GM23338 (cell line): Measurements from ENCODE around the gene GPR171. TPM values are rescaled to one million over a fixed set of nuclear protein-coding genes. Genes with fewer than 3 reads are reported as not detected.

ENCODE experiments used
- ATAC-seq: fragments of 200-7000 bp; cut with Tn5 transposase; 3 replicates; pipeline ENCODE4 v1.9.1; 2020
- DNase-seq: peaks from one replicate; pipeline ENCODE4 v3.0.0-alpha.2; 2015; ENCODE audit warnings: low spot score
- H2AFZ ChIP-seq: fragments of 200-600 bp; sonication (generic); 2 replicates; pipeline ENCODE4 v1.8.0; 2016; ENCODE audit warnings: antibody characterized with exemption, mild to moderate bottlenecking, moderate library complexity
- H3F3A ChIP-seq: fragments of 200-600 bp; sonication (generic); replicated peaks from 2 replicates; pipeline ENCODE4 v1.8.0; 2017; ENCODE audit warnings: antibody characterized with exemption, mixed run types, low read depth
- H3K27ac ChIP-seq: fragments of 200-600 bp; sonication (generic); 2 replicates; pipeline ENCODE4 v1.6.1; 2016; ENCODE audit warnings: low read depth
- H3K27me3 ChIP-seq: fragments of 200-600 bp; sonication (generic); 2 replicates; pipeline ENCODE4 v1.8.0; 2016; ENCODE audit warnings: mild to moderate bottlenecking, mixed run types, moderate library complexity; ENCODE audit not compliant: insufficient read depth
- H3K36me3 ChIP-seq: fragments of 200-600 bp; sonication (generic); 2 replicates; pipeline ENCODE4 v1.8.0; 2016; ENCODE audit warnings: mild to moderate bottlenecking; ENCODE audit not compliant: insufficient read depth
- H3K4me1 ChIP-seq: fragments of 200-600 bp; sonication (generic); 2 replicates; pipeline ENCODE4 v1.8.0; 2016; ENCODE audit warnings: mild to moderate bottlenecking, moderate library complexity; ENCODE audit not compliant: insufficient read depth
- H3K4me2 ChIP-seq: fragments of 200-600 bp; sonication (generic); 2 replicates; pipeline ENCODE4 v1.7.1; 2017; ENCODE audit warnings: mixed run types
- H3K4me3 ChIP-seq: fragments of 200-600 bp; sonication (generic); 2 replicates; pipeline ENCODE4 v1.6.1; 2016; ENCODE audit warnings: mixed run types
- H3K79me2 ChIP-seq: fragments of 200-600 bp; sonication (generic); replicated peaks from 2 replicates; pipeline ENCODE4 v1.8.0; 2017; ENCODE audit warnings: mild to moderate bottlenecking; ENCODE audit not compliant: insufficient read depth
- H3K9me2 ChIP-seq: fragments of 200-600 bp; sonication (generic); 2 replicates; pipeline ENCODE4 v1.8.0; 2017; ENCODE audit not compliant: insufficient read depth
- H4K20me1 ChIP-seq: fragments of 200-600 bp; sonication (generic); replicated peaks from 2 replicates; pipeline ENCODE4 v1.8.0; 2017; ENCODE audit warnings: mild to moderate bottlenecking; ENCODE audit not compliant: insufficient read depth
- H3K27ac Mint-ChIP-seq: 2 replicates; pipeline ENCODE4 v1.8.0; 2020; ENCODE audit warnings: inconsistent platforms, mild to moderate bottlenecking, moderate library complexity, mixed read lengths
- H3K27me3 Mint-ChIP-seq: 3 replicates; pipeline ENCODE4 v1.8.0; 2022; ENCODE audit warnings: low read depth, mild to moderate bottlenecking, moderate library complexity, mixed read lengths, inconsistent platforms; ENCODE audit not compliant: insufficient read depth, poor library complexity
- H3K36me3 Mint-ChIP-seq: 3 replicates; pipeline ENCODE4 v1.8.0; 2021; ENCODE audit warnings: low read depth, mild to moderate bottlenecking, inconsistent platforms, moderate library complexity, mixed read lengths
- H3K4me1 Mint-ChIP-seq: 3 replicates; pipeline ENCODE4 v1.8.0; 2020; ENCODE audit warnings: mild to moderate bottlenecking, inconsistent platforms, mixed read lengths
- H3K4me3 Mint-ChIP-seq: 3 replicates; pipeline ENCODE4 v1.8.0; 2021; ENCODE audit warnings: moderate library complexity, mild to moderate bottlenecking, inconsistent platforms, mixed read lengths
- H3K9me3 Mint-ChIP-seq: 3 replicates; pipeline ENCODE4 v1.8.0; 2020; ENCODE audit warnings: moderate library complexity, mild to moderate bottlenecking, inconsistent platforms, mixed read lengths
- ETS1 ChIP-seq: IDR thresholded peaks from 2 replicates; pipeline ENCODE4 v1.6.1; 2016; ENCODE audit warnings: antibody characterized with exemption
- JUNB ChIP-seq: IDR thresholded peaks from one replicate; pipeline ENCODE4 v1.6.1; 2016; ENCODE audit warnings: antibody characterized with exemption; ENCODE audit not compliant: unreplicated experiment
- POLR2AphosphoS5 ChIP-seq: IDR thresholded peaks from 2 replicates; pipeline ENCODE4 v1.6.1; 2016; ENCODE audit warnings: antibody characterized with exemption, low read depth
- STAT1 ChIP-seq: IDR thresholded peaks from one replicate; pipeline ENCODE4 v1.6.1; 2016; ENCODE audit warnings: antibody characterized with exemption; ENCODE audit not compliant: unreplicated experiment
- ZNF114 ChIP-seq: fragments of 250-450 bp; sonication (Bioruptor Pico); IDR thresholded peaks from 2 replicates; pipeline ENCODE4 v1.5.0; 2020; ENCODE audit warnings: mild to moderate bottlenecking, moderate library complexity
- polyA plus RNA-seq: library from polyadenylated mRNA; unstranded; fragments of >200 nt; fragmentation: Nextera tagmentation; extraction: Ambion mirVana; gene quantifications from 2 replicates; pipeline ENCODE4 v1.2.1, GENCODE V29; 2016
- total RNA-seq: library from RNA; depleted of rRNA; stranded (reverse); fragments of >200 nt; shearing (Covaris generic); gene quantifications from 2 replicates; pipeline ENCODE4 v1.2.3, GENCODE V29; 2014
- TF ChIP-seq, protein P1 (sequence below): fragments of 250-450 bp; sonication (Bioruptor Pico); IDR thresholded peaks from 2 replicates; pipeline ENCODE4 v1.5.0; 2020; ENCODE audit warnings: mild to moderate bottlenecking, moderate library complexity
- TF ChIP-seq, protein P2 (sequence below), 2 experiments: fragments of 200-600 bp in 1 of 2; sonication (generic) in 1 of 2; conservative IDR thresholded peaks; 2 replicates each; pipeline versions ENCODE4 v1.5.1 to v1.6.1; 2016 to 2017; ENCODE audit warnings: antibody characterized with exemption in 2 of 2, low read depth in 2 of 2, mild to moderate bottlenecking in 2 of 2, moderate library complexity in 1 of 2

The GPR171 gene
- total and polyA plus RNA-seq, 2 experiments from 2014 or later: 3.4 TPM; not detected in 1

DNA sequence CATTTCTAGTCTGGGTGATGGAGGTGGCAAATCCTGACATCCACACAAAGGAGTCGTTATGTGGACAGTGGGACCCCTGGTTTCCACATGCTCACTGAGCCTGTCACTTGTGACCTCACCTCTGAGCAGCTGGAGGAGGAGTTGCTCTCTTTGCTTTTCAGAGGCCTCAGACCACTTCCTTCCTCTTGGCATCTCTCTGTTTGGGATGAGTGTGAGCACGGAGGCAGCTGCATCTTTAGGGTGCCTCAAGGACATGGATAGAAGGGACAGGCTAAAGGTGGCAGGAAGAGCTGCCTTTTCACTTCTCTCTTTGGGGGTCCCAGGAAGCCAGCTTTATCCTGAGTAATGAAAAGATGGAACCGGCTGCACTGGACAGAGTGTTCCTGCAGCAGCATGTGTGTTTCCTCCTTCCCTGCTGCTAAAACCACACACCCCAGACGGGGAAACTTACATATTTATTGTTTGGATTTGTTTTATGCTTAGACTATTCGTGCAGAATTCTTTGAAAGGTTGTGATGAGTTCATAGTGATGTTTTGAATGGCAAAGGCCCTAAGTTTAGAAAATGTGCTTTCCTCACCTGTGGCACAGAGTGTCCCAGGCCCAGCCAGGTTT lies 31.8 kb downstream of the GPR171 start:
- H3K4me2 ChIP-seq: no peak overlapping the region
- H3K27ac ChIP-seq: no peak overlapping the region
- no peaks in the 10 kb centered on the region for H3K79me2 ChIP-seq
- H3K36me3 ChIP-seq: no peaks in the 10 kb centered on the region
- DNase-seq: no peak
- H3F3A ChIP-seq: no peaks in the 10 kb centered on the region
- H2AFZ ChIP-seq: no peak overlapping the region
- no peaks in the 10 kb centered on the region for H3K27me3 Mint-ChIP-seq
- H3K9me3 Mint-ChIP-seq: no peaks in the 10 kb centered on the region
- H3K36me3 Mint-ChIP-seq: peaks cover under 1% of the 10 kb centered on the region; the same call in 1 of the 3 replicates
- H3K4me1 ChIP-seq: no peaks in the 10 kb centered on the region
- peaks cover 24% of the 10 kb centered on the region for H3K4me1 Mint-ChIP-seq
- no peaks in the 10 kb centered on the region for H3K27me3 ChIP-seq
- no peaks in the 10 kb centered on the region for H4K20me1 ChIP-seq
- H3K27ac Mint-ChIP-seq: no peak overlapping the region; the same call in 1 of the 2 replicates
- no peak overlapping the region for H3K4me3 ChIP-seq
- H3K9me2 ChIP-seq: no peaks in the 10 kb centered on the region
- TF ChIP-seq ETS1 (no peak), STAT1 (no peak), JUNB (no peak), POLR2AphosphoS5 (no peak), ZNF114 (no peak)
- TF ChIP-seq, protein P1, sequence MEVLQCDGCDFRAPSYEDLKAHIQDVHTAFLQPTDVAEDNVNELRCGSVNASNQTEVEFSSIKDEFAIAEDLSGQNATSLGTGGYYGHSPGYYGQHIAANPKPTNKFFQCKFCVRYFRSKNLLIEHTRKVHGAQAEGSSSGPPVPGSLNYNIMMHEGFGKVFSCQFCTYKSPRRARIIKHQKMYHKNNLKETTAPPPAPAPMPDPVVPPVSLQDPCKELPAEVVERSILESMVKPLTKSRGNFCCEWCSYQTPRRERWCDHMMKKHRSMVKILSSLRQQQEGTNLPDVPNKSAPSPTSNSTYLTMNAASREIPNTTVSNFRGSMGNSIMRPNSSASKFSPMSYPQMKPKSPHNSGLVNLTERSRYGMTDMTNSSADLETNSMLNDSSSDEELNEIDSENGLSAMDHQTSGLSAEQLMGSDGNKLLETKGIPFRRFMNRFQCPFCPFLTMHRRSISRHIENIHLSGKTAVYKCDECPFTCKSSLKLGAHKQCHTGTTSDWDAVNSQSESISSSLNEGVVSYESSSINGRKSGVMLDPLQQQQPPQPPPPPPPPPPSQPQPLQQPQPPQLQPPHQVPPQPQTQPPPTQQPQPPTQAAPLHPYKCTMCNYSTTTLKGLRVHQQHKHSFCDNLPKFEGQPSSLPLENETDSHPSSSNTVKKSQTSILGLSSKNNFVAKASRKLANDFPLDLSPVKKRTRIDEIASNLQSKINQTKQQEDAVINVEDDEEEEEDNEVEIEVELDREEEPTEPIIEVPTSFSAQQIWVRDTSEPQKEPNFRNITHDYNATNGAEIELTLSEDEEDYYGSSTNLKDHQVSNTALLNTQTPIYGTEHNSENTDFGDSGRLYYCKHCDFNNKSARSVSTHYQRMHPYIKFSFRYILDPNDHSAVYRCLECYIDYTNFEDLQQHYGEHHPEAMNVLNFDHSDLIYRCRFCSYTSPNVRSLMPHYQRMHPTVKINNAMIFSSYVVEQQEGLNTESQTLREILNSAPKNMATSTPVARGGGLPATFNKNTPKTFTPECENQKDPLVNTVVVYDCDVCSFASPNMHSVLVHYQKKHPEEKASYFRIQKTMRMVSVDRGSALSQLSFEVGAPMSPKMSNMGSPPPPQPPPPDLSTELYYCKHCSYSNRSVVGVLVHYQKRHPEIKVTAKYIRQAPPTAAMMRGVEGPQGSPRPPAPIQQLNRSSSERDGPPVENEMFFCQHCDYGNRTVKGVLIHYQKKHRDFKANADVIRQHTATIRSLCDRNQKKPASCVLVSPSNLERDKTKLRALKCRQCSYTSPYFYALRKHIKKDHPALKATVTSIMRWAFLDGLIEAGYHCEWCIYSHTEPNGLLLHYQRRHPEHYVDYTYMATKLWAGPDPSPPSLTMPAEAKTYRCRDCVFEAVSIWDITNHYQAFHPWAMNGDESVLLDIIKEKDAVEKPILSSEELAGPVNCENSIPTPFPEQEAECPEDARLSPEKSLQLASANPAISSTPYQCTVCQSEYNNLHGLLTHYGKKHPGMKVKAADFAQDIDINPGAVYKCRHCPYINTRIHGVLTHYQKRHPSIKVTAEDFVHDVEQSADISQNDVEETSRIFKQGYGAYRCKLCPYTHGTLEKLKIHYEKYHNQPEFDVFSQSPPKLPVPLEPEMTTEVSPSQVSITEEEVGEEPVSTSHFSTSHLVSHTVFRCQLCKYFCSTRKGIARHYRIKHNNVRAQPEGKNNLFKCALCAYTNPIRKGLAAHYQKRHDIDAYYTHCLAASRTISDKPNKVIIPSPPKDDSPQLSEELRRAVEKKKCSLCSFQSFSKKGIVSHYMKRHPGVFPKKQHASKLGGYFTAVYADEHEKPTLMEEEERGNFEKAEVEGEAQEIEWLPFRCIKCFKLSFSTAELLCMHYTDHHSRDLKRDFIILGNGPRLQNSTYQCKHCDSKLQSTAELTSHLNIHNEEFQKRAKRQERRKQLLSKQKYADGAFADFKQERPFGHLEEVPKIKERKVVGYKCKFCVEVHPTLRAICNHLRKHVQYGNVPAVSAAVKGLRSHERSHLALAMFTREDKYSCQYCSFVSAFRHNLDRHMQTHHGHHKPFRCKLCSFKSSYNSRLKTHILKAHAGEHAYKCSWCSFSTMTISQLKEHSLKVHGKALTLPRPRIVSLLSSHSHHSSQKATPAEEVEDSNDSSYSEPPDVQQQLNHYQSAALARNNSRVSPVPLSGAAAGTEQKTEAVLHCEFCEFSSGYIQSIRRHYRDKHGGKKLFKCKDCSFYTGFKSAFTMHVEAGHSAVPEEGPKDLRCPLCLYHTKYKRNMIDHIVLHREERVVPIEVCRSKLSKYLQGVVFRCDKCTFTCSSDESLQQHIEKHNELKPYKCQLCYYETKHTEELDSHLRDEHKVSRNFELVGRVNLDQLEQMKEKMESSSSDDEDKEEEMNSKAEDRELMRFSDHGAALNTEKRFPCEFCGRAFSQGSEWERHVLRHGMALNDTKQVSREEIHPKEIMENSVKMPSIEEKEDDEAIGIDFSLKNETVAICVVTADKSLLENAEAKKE (CRISPR knock-in tag): no peak
- TF ChIP-seq, protein P2, sequence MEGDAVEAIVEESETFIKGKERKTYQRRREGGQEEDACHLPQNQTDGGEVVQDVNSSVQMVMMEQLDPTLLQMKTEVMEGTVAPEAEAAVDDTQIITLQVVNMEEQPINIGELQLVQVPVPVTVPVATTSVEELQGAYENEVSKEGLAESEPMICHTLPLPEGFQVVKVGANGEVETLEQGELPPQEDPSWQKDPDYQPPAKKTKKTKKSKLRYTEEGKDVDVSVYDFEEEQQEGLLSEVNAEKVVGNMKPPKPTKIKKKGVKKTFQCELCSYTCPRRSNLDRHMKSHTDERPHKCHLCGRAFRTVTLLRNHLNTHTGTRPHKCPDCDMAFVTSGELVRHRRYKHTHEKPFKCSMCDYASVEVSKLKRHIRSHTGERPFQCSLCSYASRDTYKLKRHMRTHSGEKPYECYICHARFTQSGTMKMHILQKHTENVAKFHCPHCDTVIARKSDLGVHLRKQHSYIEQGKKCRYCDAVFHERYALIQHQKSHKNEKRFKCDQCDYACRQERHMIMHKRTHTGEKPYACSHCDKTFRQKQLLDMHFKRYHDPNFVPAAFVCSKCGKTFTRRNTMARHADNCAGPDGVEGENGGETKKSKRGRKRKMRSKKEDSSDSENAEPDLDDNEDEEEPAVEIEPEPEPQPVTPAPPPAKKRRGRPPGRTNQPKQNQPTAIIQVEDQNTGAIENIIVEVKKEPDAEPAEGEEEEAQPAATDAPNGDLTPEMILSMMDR (conservative IDR thresholded peaks at IDR 0.05; ENCODE audit: low read depth in 2 of 2): no peak
- no peak overlapping the region for H3K4me3 Mint-ChIP-seq
- no peak for ATAC-seq
